Measurements from ENCODE around the gene P2RY8.

Gene P2RY8

GRCh38 chrX:1419545-1420355 is 117.2 kb downstream of the P2RY8 start:
- Histone ChIP-seq H3K27me3 (ENCODE audit: insufficient read depth, low read length) (no peaks in the 10 kb centered on the region), H3K9ac (ENCODE audit: low read depth, low read length) (no peak overlapping the region), H3K9me3 (ENCODE audit: insufficient read depth, low read depth, low read length) (peaks cover 18% of the 10 kb centered on the region), H3K36me3 (ENCODE audit: insufficient read depth, low read length) (peaks cover 84% of the 10 kb centered on the region), H3K4me3 (ENCODE audit: low read length) (no peak overlapping the region), H3K4me1 (ENCODE audit: insufficient read depth, low read length) (no peaks in the 10 kb centered on the region), H3K27ac (ENCODE audit: low read depth, low read length) (peak overlapping the region; percentile 26; the same call in 1 of the 2 replicates)
- 84% methylated on average over 19 of the region's 19 CpGs for WGBS

GRCh38 chrX:1418901-1419544 is 118.0 kb downstream of the P2RY8 start:
- Histone ChIP-seq H3K36me3 (ENCODE audit: insufficient read depth, low read length) (peaks cover 82% of the 10 kb centered on the region), H3K9ac (ENCODE audit: low read depth, low read length) (no peak overlapping the region), H3K4me3 (ENCODE audit: low read length) (no peak overlapping the region), H3K9me3 (ENCODE audit: insufficient read depth, low read depth, low read length) (peaks cover 18% of the 10 kb centered on the region), H3K27me3 (ENCODE audit: insufficient read depth, low read length) (no peaks in the 10 kb centered on the region), H3K27ac (ENCODE audit: low read depth, low read length) (peak overlapping the region; percentile 26; the same call in 1 of the 2 replicates), H3K4me1 (ENCODE audit: insufficient read depth, low read length) (no peaks in the 10 kb centered on the region)
- 87% methylated on average over 29 of the region's 29 CpGs for WGBS

- no peak overlapping the region for H3K27ac ChIP-seq (ENCODE audit: low read depth, low read length)
- peaks cover 83% of the 10 kb centered on the region for H3K36me3 ChIP-seq (ENCODE audit: insufficient read depth, low read length)
- no peaks in the 10 kb centered on the region for H3K27me3 ChIP-seq (ENCODE audit: insufficient read depth, low read length)
- H3K9me3 ChIP-seq (ENCODE audit: insufficient read depth, low read depth, low read length): peaks cover 17% of the 10 kb centered on the region
- H3K9ac ChIP-seq (ENCODE audit: low read depth, low read length): no peak overlapping the region
- no peaks in the 10 kb centered on the region for H3K4me1 ChIP-seq (ENCODE audit: insufficient read depth, low read length)
- 93% methylated on average over 20 of the region's 20 CpGs for WGBS
- no peak overlapping the region for H3K4me3 ChIP-seq (ENCODE audit: low read length)
Observed at GRCh38 chrX:1417921-1418771, 118.8 kb downstream of the P2RY8 start.

GRCh38 chrX:1416965-1417760 is 119.8 kb downstream of the P2RY8 start:
- Histone ChIP-seq H3K9me3 (ENCODE audit: insufficient read depth, low read depth, low read length) (peaks cover 9% of the 10 kb centered on the region), H3K4me1 (ENCODE audit: insufficient read depth, low read length) (no peaks in the 10 kb centered on the region), H3K9ac (ENCODE audit: low read depth, low read length) (no peak overlapping the region), H3K27ac (ENCODE audit: low read depth, low read length) (no peak overlapping the region), H3K4me3 (ENCODE audit: low read length) (no peak overlapping the region), H3K27me3 (ENCODE audit: insufficient read depth, low read length) (no peaks in the 10 kb centered on the region), H3K36me3 (ENCODE audit: insufficient read depth, low read length) (peaks cover 82% of the 10 kb centered on the region)
- WGBS: 70% methylated on average over 14 of the region's 14 CpGs

DNA sequence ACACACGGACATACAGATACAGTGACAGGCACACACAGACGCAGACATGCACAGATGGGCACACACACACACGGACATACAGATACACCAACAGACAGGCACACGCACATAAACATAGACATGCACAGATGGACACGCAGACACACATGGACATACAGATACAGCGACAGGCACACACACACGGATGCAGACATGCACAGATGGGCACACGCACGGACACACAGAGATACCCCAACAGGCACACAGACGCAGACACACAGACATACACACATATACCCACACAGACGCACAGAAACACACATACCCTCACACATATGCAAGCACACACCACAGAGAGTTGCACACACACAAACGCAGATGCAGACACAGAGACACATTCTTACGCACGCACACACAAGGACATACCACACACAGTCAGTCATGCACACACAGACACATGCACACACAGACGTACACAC is 120.6 kb downstream of the P2RY8 start:
- Histone ChIP-seq H3K9me3 (ENCODE audit: insufficient read depth, low read depth, low read length) (peaks cover 4% of the 10 kb centered on the region; the same call in 1 of the 2 replicates), H3K27ac (ENCODE audit: low read depth, low read length) (no peak overlapping the region), H3K4me3 (ENCODE audit: low read length) (no peak overlapping the region), H3K27me3 (ENCODE audit: insufficient read depth, low read length) (no peaks in the 10 kb centered on the region), H3K4me1 (ENCODE audit: insufficient read depth, low read length) (no peaks in the 10 kb centered on the region), H3K9ac (ENCODE audit: low read depth, low read length) (no peak overlapping the region), H3K36me3 (ENCODE audit: insufficient read depth, low read length) (peaks cover 81% of the 10 kb centered on the region)
- WGBS: 76% methylated on average over 15 of the region's 15 CpGs

Measured in HUES64 (cell line).